Fibroblast of upper back skin (primary cell): ENCODE measurements around the gene SORCS3.

ENCODE experiments used
- DNase-seq: peaks from one replicate; pipeline ENCODE4 v3.0.0-alpha.2; 2013

Gene SORCS3

GRCh38 chr10:104646146-104646545 lies 5.1 kb downstream of the SORCS3 start:
- DNase-seq: no peak

- DNase-seq: no peak
Measured at GRCh38 chr10:104648421-104648820, 7.3 kb downstream of the SORCS3 start.

GRCh38 chr10:104650072-104650471 lies 9.0 kb downstream of the SORCS3 start:
- DNase-seq: no peak

GRCh38 chr10:104650635-104651331 lies 9.7 kb downstream of the SORCS3 start:
- no peak for DNase-seq

- no peak for DNase-seq
Measured at GRCh38 chr10:104657036-104657435, 15.9 kb downstream of the SORCS3 start.

- DNase-seq: peak; percentile 39
Measured at GRCh38 chr10:104657457-104657856, 16.4 kb downstream of the SORCS3 start.

GRCh38 chr10:104658067-104658466 lies 17.0 kb downstream of the SORCS3 start:
- DNase-seq: no peak

- no peak for DNase-seq
Measured at GRCh38 chr10:104659809-104660208, 18.7 kb downstream of the SORCS3 start.

GRCh38 chr10:104663076-104663475 lies 22.0 kb downstream of the SORCS3 start:
- DNase-seq: no peak

- DNase-seq: no peak
Measured at GRCh38 chr10:104663563-104663962, 22.5 kb downstream of the SORCS3 start.

GRCh38 chr10:104664205-104664604 lies 23.1 kb downstream of the SORCS3 start:
- DNase-seq: no peak

GRCh38 chr10:104665174-104665573 lies 24.1 kb downstream of the SORCS3 start:
- no peak for DNase-seq

GRCh38 chr10:104666106-104666505 lies 25.0 kb downstream of the SORCS3 start:
- no peak for DNase-seq

GRCh38 chr10:104676874-104677273 lies 35.8 kb downstream of the SORCS3 start:
- no peak for DNase-seq

GRCh38 chr10:104678658-104679057 lies 37.6 kb downstream of the SORCS3 start:
- no peak for DNase-seq

GRCh38 chr10:104680467-104681401 lies 39.6 kb downstream of the SORCS3 start:
- DNase-seq: peak; percentile 27

- no peak for DNase-seq
Measured at GRCh38 chr10:104681485-104681884, 40.4 kb downstream of the SORCS3 start.

- DNase-seq: no peak
Measured at GRCh38 chr10:104683567-104683966, 42.5 kb downstream of the SORCS3 start.

- no peak for DNase-seq
Measured at GRCh38 chr10:104686829-104687228, 45.7 kb downstream of the SORCS3 start.

GRCh38 chr10:104688251-104689042 lies 47.4 kb downstream of the SORCS3 start:
- no peak for DNase-seq

- no peak for DNase-seq
Measured at GRCh38 chr10:104689105-104689504, 48.0 kb downstream of the SORCS3 start.

- no peak for DNase-seq
Measured at GRCh38 chr10:104689547-104689946, 48.5 kb downstream of the SORCS3 start.

GRCh38 chr10:104690101-104690500 lies 49.0 kb downstream of the SORCS3 start:
- no peak for DNase-seq
